GM21786 (cell line): ENCODE measurements around the gene HECW1.
"Not testable (repeated sequence)": the region's sequence is repeated elsewhere in the genome, so short reads cannot be mapped to it uniquely, and the experiment has no call there.

ENCODE experiments used
- ATAC-seq: cut with Tn5 transposase; IDR thresholded peaks from one replicate; pipeline ENCODE4 v1.9.1; 2021; ENCODE audit not compliant: unreplicated experiment

The HECW1 gene

GRCh38 chr7:43201912-43202311 is 89.5 kb downstream of the HECW1 start:
- ATAC-seq, result no peak

DNA sequence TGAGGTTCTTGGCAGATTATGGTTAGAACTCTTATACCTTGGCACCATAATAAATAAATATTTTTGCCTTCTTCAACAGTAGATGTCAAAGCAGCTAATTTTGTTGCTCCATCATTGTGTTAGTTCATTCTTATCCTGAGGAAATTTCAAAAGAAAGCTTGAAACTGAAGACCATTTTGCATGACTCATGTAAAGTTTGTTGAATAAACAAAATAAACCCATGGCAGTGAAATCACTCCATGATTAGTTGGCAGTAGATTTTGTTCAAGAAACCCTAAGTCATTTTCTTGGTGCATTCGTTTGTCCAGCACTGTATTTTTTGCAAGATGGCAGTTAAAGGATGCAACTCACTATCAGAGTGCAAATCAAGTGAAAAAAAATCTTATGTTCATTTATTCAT is 91.6 kb downstream of the HECW1 start:
- no peak for ATAC-seq

DNA sequence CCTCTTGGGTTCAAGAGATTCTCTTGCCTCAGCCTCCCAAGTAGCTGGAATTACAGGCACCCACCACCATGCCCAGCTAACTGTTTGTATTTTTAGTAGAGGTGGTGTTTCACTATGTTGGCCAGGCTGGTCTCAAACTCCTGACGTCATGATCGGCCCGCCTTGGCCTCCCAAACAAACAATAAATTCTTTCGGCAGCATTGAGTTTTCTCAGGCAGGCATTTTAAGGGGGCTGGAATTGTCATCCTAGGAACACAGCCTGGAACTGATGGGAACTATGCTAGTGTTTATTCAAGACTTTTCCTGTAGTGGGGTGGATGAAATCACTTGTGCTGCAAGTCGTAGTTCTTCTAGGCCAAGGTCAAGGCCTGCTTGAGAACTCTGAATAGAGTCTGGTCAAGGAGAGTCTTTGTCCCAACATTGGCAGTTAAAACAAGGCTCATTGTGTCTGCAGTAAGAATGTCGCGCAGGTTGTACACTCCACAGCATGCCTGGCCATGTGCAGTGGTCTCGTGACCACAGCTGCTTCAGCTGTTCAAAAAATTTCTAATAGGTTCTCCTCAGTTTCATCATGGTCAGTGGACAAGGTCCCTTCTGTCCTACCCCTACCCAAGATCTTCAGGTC is 92.8 kb downstream of the HECW1 start:
- no peak for ATAC-seq

- no peak for ATAC-seq
Measured at GRCh38 chr7:43208242-43208641, 95.8 kb downstream of the HECW1 start.

DNA sequence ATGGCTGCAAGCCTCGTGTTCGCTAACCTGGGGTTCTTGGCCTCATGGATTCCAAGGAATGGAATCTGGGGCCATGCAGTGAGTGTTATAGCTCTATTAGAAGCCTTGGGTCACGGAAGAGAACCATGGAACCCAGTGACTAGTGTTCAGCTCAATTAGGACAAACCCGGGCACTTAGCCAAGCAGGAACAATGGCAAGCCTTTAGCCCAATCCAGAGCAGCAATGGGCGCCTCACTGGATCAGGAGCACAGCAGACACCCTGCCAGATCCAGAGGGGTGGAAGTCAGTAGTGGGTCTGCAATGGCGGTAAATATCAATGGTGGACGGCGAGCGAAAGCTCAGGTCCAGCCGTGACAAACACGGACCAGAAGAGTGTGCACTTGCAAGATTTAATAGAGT is 98.1 kb downstream of the HECW1 start:
- not testable (repeated sequence) for ATAC-seq

DNA sequence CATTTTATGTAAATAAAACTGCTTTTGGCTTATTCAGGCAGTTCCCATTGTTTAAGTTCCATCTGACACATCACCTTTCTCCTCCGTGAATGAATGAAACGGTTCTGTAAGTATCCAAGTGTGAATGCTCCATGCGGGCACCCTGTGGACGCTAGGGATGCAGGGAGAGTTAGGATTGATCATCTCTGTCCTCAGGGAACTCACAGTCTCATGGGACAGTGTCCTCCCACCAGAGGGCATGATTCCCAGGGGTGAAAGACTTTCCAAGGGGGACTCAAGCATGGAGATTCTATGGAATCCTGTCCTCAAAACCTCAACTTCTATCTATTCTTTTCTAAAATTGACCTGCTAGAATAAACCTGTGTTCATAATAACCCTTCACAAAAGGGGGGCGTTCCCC is 98.8 kb downstream of the HECW1 start:
- ATAC-seq, result no peak

GRCh38 chr7:43211693-43212092 is 99.2 kb downstream of the HECW1 start:
- no peak for ATAC-seq

DNA sequence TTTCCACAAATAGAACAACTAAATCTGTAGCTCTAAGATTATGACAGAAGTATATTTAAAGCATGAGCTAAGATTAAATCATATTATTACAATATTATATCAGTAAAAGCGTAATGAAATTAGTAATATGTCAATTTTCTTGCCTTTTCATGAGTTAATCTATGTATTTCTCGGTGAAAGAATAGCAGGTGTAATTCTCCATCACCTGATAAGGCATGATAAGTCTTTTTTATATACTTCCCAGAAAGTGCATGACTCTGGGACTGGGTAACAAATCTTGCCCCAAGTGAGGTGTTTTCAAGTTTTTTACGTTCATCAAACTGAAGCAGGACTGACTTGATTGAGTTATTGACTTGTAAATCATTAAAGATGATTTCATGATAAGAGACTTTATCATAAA is 100.5 kb downstream of the HECW1 start:
- no peak for ATAC-seq

GRCh38 chr7:43215061-43215460 is 102.6 kb downstream of the HECW1 start:
- ATAC-seq, result no peak

DNA sequence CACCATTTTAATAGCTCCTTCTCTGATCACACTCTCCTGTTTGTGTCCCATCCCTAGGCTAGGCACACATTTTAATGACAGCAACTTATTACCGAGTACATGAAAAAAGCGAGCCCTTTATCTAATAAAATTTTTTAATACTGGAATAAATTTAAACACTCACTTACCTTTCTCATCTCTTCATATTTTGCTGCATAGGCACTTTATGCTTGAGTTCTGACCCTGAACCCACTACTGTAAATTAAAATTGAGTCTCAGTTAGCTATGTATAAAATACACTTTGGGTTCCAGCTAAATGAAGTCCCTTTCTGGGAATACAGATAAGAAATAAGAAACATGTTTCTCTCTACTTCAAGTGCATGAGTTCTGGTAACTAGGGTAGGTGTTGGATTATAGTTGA is 104.6 kb downstream of the HECW1 start:
- ATAC-seq, result no peak

GRCh38 chr7:43218901-43219300 is 106.5 kb downstream of the HECW1 start:
- ATAC-seq, result not testable (repeated sequence)

- ATAC-seq, result no peak
Measured at GRCh38 chr7:43220250-43220649, 107.8 kb downstream of the HECW1 start.

DNA sequence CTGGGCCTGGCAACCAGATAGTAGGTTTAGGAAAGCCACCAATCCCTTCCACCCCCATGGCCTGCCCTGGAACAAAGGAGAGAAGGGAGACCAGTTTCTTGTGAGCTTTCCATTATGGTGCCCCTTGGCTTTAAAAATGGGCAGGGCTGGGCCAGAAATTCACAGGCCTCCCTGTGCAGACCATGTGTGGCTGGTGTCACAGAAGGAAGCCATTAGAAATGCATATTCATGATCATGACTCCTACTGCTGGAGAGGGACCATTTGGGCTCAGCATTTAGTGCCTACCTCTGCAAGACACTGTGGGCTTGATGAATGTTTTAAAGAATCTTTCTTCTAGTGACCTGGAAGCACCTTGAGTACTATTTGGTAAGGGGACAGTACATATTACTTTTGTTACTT is 108.3 kb downstream of the HECW1 start:
- no peak for ATAC-seq

DNA sequence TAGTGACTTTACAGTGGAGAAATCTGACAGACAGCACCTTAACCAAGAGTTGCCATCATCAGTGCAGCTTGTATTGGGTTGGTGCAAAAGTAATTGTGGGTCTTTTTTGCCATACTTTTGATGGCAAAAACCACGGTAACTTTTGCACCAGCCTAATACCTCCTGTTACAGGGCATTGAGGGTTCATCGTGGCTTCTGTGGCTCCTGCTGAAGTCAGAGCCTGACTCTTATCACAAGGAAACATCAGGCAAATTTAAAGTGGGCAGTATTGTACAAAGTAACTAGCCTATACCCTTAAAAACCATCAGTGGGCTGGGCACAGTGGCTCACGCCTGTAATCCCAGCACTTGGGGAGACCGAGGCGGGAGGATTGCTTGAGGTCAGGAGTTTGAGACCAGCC is 117.4 kb downstream of the HECW1 start:
- ATAC-seq, result no peak

DNA sequence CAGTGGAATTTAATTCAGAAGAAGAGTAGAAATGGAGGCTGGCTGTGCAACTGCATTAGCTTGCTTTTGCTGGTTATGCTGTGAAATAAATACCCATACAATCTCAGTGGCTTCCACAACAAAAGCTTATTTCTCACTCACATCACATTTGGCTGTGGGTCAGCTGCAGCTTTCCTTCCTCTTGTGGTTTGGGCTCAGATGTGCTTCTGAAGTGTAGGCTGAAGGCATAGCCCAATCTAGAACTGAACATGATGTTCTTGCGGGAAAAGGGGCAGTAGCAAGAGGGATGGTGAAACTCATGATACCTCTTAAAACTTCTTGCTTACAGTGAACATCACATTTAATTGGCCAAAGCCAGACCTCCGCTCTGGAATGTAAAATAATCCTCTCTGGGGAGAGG is 119.9 kb downstream of the HECW1 start:
- ATAC-seq, result no peak

GRCh38 chr7:43234073-43234472 is 121.6 kb downstream of the HECW1 start:
- ATAC-seq, result no peak

DNA sequence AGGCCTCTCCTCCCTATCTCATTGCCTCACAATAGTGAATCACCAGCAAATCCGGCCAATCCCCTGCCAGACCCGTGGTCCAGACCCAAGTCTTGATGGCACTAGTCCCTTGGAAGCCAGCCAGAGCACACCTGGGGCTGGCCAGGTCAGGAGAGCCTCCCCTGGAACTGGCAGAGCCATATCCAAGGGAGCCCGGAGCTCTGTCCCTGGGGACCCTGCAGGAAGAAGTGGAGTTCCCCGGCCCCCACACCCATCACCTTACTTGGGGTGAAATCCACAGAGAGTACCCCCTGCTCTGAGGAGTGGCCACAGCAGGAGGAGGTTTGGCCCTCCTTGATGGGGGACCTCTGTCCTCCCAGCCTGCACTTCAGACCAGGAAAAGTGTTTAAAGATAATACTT is 122.5 kb downstream of the HECW1 start:
- no peak for ATAC-seq

- ATAC-seq, result no peak
Measured at GRCh38 chr7:43240565-43240964, 128.1 kb downstream of the HECW1 start.

GRCh38 chr7:43242628-43243255 is 130.3 kb downstream of the HECW1 start:
- ATAC-seq, result no peak

GRCh38 chr7:43244232-43244631 is 131.8 kb downstream of the HECW1 start:
- ATAC-seq, result no peak

DNA sequence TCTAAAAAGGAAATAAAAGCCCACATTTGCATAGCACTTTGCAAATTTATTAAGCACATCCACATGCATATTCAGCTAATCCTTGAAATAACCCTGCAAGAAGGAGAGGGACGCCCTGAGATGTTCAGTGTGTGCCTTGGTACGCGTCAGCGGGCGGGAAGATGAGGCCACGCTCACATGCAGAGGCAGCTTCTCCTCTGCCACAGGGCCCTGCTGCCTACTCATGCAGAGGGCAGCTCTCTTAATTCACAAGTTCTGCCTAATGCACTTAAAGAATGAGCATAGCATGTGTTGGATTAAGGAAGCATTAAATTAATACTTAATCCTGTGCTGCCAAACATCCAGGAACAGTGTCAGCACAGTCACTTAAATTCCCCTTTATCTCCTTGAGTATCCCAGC is 132.3 kb downstream of the HECW1 start:
- ATAC-seq, result no peak

DNA sequence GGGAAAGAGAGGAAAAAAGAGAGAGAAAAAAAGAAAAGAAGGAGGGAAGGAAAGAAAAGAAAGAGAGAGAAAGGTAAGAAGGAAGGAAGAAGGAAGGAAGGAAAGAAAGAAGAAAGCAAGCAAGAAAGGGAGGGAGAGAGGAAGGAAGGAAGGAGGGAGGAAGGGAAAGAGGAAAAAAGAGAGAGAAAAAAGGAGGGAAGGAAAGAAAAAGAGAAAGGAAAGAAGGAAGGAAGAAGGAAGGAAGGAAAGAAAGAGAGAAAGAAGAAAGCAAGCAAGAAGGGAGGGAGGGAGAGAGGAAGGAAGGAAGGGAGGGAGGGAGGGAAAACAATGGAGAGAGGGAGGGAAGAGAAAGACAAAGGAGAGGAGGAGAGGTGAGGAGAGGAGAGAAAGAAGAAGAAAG is 135.3 kb downstream of the HECW1 start:
- no peak for ATAC-seq

- ATAC-seq, result no peak
Measured at GRCh38 chr7:43248553-43248952, 136.1 kb downstream of the HECW1 start.
